Renal pelvis (tissue), 4 donors: ENCODE results near the gene PPP2R2B. TPM values are rescaled to one million over a fixed set of nuclear protein-coding genes. Genes with fewer than 3 reads are reported as not detected.
"Not testable (repeated sequence)": the region's sequence is repeated elsewhere in the genome, so short reads cannot be mapped to it uniquely, and the experiment has no call there.

Experiments
- DNase-seq: peaks from one replicate; pipeline ENCODE4 v3.0.0-alpha.2; 2013
- polyA plus RNA-seq, 3 donors: library from polyadenylated mRNA; unstranded; fragments of 120-200 nt; gene quantifications; one replicate each; pipeline ENCODE4 v1.2.1, GENCODE V29; 2013; ENCODE audit not compliant: insufficient read length in 3 of 3

PPP2R2B gene
- polyA plus RNA-seq, 3 donors: 13.4 to 16.6 (median 14.7) TPM

- DNase-seq: no peak
These were observed 257.9 kb downstream of the PPP2R2B start for GRCh38 chr5:146620669-146621051.

DNA sequence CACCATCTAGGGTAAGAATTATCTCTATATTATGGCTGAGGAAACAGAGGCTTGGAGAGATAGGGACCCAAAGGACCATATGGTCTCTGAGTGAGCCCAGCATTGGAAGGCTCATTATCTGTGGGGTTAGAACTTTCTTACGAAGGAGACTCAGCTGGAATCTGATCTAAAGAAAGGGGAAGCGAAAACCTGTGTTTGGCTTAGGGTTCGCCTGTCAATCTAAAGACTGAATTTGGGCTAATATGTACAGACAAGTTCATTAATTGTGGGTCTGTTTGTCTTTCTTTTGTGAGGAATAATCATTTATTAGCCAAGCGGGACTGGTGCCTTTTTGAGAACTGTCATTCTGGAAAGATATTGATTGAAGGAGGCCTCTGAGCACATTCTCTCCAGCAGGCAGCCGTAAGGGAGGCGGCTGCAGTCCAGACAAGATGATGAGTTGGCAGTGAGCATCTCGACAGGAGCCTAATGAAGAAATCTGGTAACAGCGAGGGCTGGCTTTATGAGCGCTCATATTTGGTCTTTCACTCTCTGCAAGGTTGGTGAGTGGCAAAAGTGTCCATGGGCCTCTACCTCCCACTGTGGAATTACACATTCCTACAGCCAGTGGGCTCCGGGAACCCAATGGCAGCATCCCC, 258.4 kb downstream of the PPP2R2B start:
- DNase-seq: no peak

- no peak for DNase-seq
These were observed 260.1 kb downstream of the PPP2R2B start for GRCh38 chr5:146618434-146618833.

- DNase-seq: not testable (repeated sequence)
These were observed 268.8 kb downstream of the PPP2R2B start for GRCh38 chr5:146609731-146610130.

- DNase-seq: no peak
These were observed 270.8 kb downstream of the PPP2R2B start for GRCh38 chr5:146607659-146608332.

DNA sequence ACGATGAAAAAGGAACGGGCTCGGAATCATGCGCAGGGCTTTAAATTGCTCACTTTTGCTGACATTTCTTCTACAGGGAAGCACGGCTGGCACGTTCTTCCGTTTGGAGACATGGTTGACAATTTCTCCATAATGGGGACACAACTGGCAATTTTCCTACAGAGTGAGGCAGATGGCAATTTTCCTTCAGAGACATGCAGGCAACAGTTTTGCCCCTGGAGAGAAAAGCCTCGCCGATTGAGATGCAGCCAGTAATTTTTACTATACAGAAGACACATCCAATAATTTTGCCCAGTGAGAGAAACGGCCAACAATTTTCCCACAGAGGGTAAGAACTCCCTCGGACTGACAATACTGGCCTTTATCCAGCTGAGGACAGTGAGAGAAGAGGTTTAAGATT, 271.7 kb downstream of the PPP2R2B start:
- no peak for DNase-seq

GRCh38 chr5:146600376-146600775, 278.2 kb downstream of the PPP2R2B start:
- no peak for DNase-seq

GRCh38 chr5:146599261-146599660, 279.3 kb downstream of the PPP2R2B start:
- no peak for DNase-seq

DNA sequence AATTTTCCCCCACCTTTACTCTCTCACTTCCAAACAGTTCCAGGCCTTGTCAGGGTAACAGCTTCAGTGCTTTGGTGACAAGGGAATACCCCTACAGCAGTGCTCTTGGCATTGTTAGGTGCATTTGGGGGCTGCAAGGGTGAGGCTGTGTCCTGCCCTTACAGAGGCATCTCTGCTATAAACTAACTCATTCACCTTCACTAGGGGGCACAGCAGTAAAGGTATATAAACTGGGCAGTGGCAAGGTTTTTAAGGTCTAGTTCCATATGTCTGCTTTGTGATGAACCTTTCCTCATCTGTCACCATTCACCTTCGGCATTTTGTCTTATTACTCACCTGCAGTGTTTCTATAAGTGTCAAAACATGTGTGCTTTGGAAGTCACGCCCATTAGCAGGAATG, 283.5 kb downstream of the PPP2R2B start:
- no peak for DNase-seq

GRCh38 chr5:146592352-146592751, 286.2 kb downstream of the PPP2R2B start:
- DNase-seq: no peak

GRCh38 chr5:146589028-146589345, 289.6 kb downstream of the PPP2R2B start:
- no peak for DNase-seq

DNA sequence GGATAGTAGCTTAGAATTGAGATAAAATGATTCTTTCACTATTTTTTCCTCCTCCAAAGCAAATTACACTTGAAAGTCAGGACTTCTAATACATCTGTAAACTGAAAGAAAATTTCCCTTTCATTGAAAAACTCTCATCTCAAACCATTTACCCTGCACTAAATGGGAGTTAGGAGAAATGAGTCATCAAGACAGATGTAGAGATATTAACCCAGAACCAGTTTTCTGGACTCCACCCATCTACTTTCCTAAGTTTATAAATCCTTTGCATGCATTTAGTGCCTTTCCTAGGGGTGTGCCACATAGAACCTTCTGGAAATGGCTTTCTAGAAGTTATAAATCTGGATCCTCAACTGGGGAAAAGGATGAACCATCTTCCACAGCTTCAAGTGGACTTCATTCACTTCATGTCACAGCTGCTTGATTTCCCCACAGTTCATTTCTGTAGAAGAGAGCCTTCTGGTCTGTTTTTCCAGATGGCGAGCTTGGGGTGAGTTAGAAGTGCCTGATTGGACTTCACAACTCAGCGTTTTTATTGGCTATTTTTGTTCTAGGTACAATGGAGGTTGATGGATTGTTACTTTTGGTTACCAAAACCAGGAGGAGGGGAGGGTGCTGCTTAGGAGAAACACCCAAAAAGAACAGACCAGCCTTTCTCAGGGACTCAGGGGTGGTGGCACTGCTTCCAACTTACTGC, 290.1 kb downstream of the PPP2R2B start:
- DNase-seq: no peak

DNA sequence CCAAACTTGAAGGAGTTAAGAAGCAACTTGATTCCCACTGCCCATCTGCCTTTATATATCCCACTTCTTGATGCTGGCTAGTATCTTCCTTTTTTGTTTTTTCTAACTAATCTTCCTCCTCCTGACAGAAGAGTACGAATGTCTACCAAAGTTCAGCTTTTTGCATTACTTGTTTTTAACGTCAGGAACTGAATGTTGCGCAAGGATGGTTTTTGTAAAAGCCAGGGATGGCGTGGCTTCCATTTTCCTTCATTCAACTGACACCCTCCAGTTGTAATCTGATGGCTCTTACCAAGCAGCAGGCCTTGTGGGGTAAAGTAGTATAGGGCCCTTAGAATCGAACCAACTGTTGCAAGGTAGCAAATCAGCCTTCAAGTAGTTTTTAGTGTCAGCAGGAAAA, 291.8 kb downstream of the PPP2R2B start:
- no peak for DNase-seq

DNA sequence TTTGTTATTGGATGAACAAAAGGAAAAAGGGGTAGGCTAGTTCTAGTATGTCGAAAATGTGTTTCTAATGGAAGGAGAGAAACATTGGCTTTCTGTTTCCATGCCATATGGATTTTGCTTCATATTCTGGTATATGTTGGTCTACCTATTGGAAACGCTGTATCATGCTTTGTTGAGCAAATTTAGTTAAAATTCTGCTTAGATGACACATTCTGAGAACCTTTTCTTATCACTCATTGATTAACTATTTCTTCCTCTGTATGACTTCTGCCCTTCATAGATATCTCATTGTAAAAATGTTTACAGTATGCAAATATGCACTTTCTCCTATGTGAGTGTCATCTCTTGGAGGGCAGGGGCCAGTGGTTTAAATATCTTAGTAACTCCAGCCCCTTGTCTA, 293.8 kb downstream of the PPP2R2B start:
- no peak for DNase-seq

DNA sequence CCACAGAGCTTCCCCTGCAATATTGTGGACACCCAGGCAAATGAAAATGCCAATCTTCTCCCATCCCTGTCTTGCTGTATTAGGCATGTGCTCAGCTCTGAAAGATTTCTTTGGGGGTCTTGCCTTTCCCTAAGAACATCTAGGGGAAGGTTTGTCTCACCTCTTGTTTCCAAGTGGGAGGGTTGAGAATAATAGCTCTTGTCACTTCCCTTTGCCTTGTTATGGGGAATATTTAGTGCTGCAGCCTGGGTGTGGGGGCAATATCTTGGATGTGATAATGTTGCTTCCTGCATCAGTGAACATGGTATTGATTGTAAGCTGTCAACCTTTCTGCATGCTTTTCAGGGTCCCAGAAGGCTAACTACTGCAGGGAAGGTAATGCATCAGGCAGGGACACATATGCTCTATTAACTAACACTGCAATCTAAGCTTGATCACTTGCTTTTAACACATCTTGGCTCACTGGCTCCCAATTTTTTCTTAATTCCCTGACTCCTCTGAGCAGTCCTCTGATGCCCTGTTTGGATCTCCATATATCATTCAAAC, 296.4 kb downstream of the PPP2R2B start:
- no peak for DNase-seq

- DNase-seq: no peak
These were observed 298.3 kb downstream of the PPP2R2B start for GRCh38 chr5:146580237-146580636.

DNA sequence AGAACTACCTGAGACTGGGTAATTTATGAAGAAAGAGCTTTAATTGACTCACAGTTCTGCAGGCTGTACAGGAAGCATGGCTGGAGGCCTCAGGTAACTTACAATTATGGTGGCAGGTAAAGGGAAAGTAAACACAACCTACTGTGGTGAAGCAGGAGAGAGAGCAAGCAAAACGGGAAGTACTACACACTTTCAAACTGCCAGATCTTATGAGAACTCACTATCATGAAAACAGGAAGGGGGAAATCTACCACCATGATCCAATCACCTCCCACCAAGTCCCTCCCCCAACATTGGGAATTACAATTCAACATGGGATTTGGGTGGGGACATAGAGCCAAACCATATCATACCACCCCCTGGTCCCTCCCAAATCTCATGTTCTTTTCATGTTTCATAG, 303.8 kb downstream of the PPP2R2B start:
- no peak for DNase-seq

- no peak for DNase-seq
These were observed 310.4 kb downstream of the PPP2R2B start for GRCh38 chr5:146568161-146568560.

GRCh38 chr5:146565764-146566367, 312.7 kb downstream of the PPP2R2B start:
- peak; percentile 27 for DNase-seq

- no peak for DNase-seq
These were observed 314.4 kb downstream of the PPP2R2B start for GRCh38 chr5:146564007-146564762.

- no peak for DNase-seq
These were observed 316.1 kb downstream of the PPP2R2B start for GRCh38 chr5:146562461-146562860.

- no peak for DNase-seq
These were observed 316.8 kb downstream of the PPP2R2B start for GRCh38 chr5:146561711-146562110.
